H9 (cell line): ENCODE results near the gene TMEM123. TPM values are rescaled to one million over a fixed set of nuclear protein-coding genes. Genes with fewer than 3 reads are reported as not detected.

Experiments used
- DNase-seq: peaks from one replicate; pipeline ENCODE4 v3.0.0-alpha.2; 2017
- H2AFZ ChIP-seq: one replicate; pipeline ENCODE4 v1.6.1; 2013; ENCODE audit warnings: mild to moderate bottlenecking, low read length, control low read depth, moderate library complexity
- H2AK5ac ChIP-seq: 2 replicates; pipeline ENCODE4 v1.6.1; 2013; ENCODE audit warnings: low read length, control low read depth, mixed read lengths; ENCODE audit not compliant: insufficient read length
- H2BK120ac ChIP-seq: one replicate; pipeline ENCODE4 v1.6.1; 2013; ENCODE audit warnings: low read depth, mild to moderate bottlenecking, low read length, control low read depth, inconsistent platforms; ENCODE audit not compliant: poor library complexity, severe bottlenecking
- H2BK12ac ChIP-seq: 2 replicates; pipeline ENCODE4 v1.6.1; 2013; ENCODE audit warnings: low read length, control low read depth, mixed read lengths, low read depth; ENCODE audit not compliant: insufficient read length
- H2BK15ac ChIP-seq: 2 replicates; pipeline ENCODE4 v1.6.1; 2013; ENCODE audit warnings: low read depth, low read length, control low read depth
- H2BK20ac ChIP-seq: one replicate; pipeline ENCODE4 v1.6.1; 2013; ENCODE audit warnings: low read depth, mild to moderate bottlenecking, low read length, control low read depth, inconsistent platforms; ENCODE audit not compliant: poor library complexity, severe bottlenecking
- H2BK5ac ChIP-seq: 2 replicates; pipeline ENCODE4 v1.6.1; 2013; ENCODE audit warnings: low read length, control low read depth, mixed read lengths; ENCODE audit not compliant: insufficient read length
- H3K14ac ChIP-seq: 2 replicates; pipeline ENCODE4 v1.6.1; 2013; ENCODE audit warnings: low read length, control low read depth; ENCODE audit not compliant: insufficient read depth
- H3K18ac ChIP-seq: 2 replicates; pipeline ENCODE4 v1.6.1; 2013; ENCODE audit warnings: low read depth, mild to moderate bottlenecking, mixed read lengths, low read length, control low read depth; ENCODE audit not compliant: insufficient read length
- H3K23ac ChIP-seq: 2 replicates; pipeline ENCODE4 v1.6.1; 2013; ENCODE audit warnings: low read length, control low read depth, mixed read lengths, low read depth; ENCODE audit not compliant: insufficient read length
- H3K23me2 ChIP-seq: 2 replicates; pipeline ENCODE4 v1.6.1; 2013; ENCODE audit warnings: low read depth, mild to moderate bottlenecking, mixed read lengths, low read length, control low read depth; ENCODE audit not compliant: insufficient read length, poor library complexity, severe bottlenecking
- H3K27ac ChIP-seq: 2 replicates; pipeline ENCODE4 v1.5.1; 2013; ENCODE audit warnings: low read length, control low read depth, mixed read lengths, low read depth; ENCODE audit not compliant: insufficient read length
- H3K27me3 ChIP-seq: 2 replicates; pipeline ENCODE4 v1.6.1; 2013; ENCODE audit warnings: low read length, control low read depth, inconsistent platforms; ENCODE audit not compliant: insufficient read depth
- H3K4ac ChIP-seq: 2 replicates; pipeline ENCODE4 v1.6.1; 2013; ENCODE audit warnings: low read depth, mild to moderate bottlenecking, control low read depth, inconsistent platforms, low read length, moderate library complexity
- H3K4me1 ChIP-seq: 2 replicates; pipeline ENCODE4 v1.6.1; 2013; ENCODE audit warnings: low read length, control low read depth, inconsistent platforms; ENCODE audit not compliant: insufficient read depth
- H3K4me2 ChIP-seq: 2 replicates; pipeline ENCODE4 v1.6.1; 2013; ENCODE audit warnings: low read length, control low read depth, mixed read lengths; ENCODE audit not compliant: insufficient read length, insufficient read depth
- H3K56ac ChIP-seq: 2 replicates; pipeline ENCODE4 v1.6.1; 2013; ENCODE audit warnings: low read depth, mild to moderate bottlenecking, mixed read lengths, low read length, control low read depth; ENCODE audit not compliant: insufficient read length
- H3K79me1 ChIP-seq: 2 replicates; pipeline ENCODE4 v1.6.1; 2013; ENCODE audit warnings: low read depth, mild to moderate bottlenecking, moderate library complexity, low read length, control low read depth, inconsistent platforms; ENCODE audit not compliant: insufficient read depth, poor library complexity, severe bottlenecking
- H3K79me2 ChIP-seq: 2 replicates; pipeline ENCODE4 v1.6.1; 2013; ENCODE audit warnings: low read length, control low read depth, inconsistent platforms; ENCODE audit not compliant: insufficient read depth
- H3K9ac ChIP-seq: 2 replicates; pipeline ENCODE4 v1.6.1; 2013; ENCODE audit warnings: low read length, control low read depth, mixed read lengths; ENCODE audit not compliant: insufficient read length; ENCODE audit errors: extremely low read depth
- H3K9me3 ChIP-seq: one replicate; pipeline ENCODE4 v1.6.1; 2013; ENCODE audit warnings: low read depth, low read length, inconsistent platforms; ENCODE audit not compliant: control insufficient read depth
- H3T11ph ChIP-seq: one replicate; pipeline ENCODE4 v1.6.1; 2013; ENCODE audit warnings: mild to moderate bottlenecking, low read length, control low read depth, inconsistent platforms
- H4K20me1 ChIP-seq: one replicate; pipeline ENCODE4 v1.6.1; 2013; ENCODE audit not compliant: control insufficient read depth, insufficient read length, insufficient read depth
- H4K5ac ChIP-seq: 2 replicates; pipeline ENCODE4 v1.6.1; 2013; ENCODE audit warnings: low read depth, mild to moderate bottlenecking, mixed read lengths, low read length, control low read depth; ENCODE audit not compliant: insufficient read length
- H4K8ac ChIP-seq: replicated peaks from 2 replicates; pipeline ENCODE4 v1.6.1; 2013; ENCODE audit warnings: low read length, control low read depth, mixed read lengths, low read depth; ENCODE audit not compliant: insufficient read length
- H4K91ac ChIP-seq: 2 replicates; pipeline ENCODE4 v1.6.1; 2013; ENCODE audit warnings: low read depth, mild to moderate bottlenecking, moderate library complexity, mixed read lengths, low read length, control low read depth; ENCODE audit not compliant: insufficient read length
- H3K27ac Mint-ChIP-seq, 3 experiments: 2 replicates in 2 of 3; 3 replicates in 1 of 3; pipeline ENCODE4 v1.8.0; 2020 to 2021; ENCODE audit warnings: mixed read lengths in 3 of 3, mild to moderate bottlenecking in 1 of 3, moderate library complexity in 1 of 3
- H3K27me3 Mint-ChIP-seq: 2 replicates; pipeline ENCODE4 v1.8.0; 2021; ENCODE audit warnings: low read depth, mild to moderate bottlenecking, moderate library complexity, mixed read lengths
- H3K36me3 Mint-ChIP-seq, 3 experiments: 2 replicates in 2 of 3; 3 replicates in 1 of 3; pipeline ENCODE4 v1.8.0; 2020 to 2021; ENCODE audit warnings: low read depth in 3 of 3, mixed read lengths in 3 of 3; ENCODE audit not compliant: insufficient read depth in 1 of 3
- H3K4me1 Mint-ChIP-seq, 2 experiments: 2 replicates each; pipeline ENCODE4 v1.8.0; 2020; ENCODE audit warnings: mixed read lengths in 2 of 2
- H3K4me3 Mint-ChIP-seq, 2 experiments: 2 replicates in 1 of 2; 3 replicates in 1 of 2; pipeline ENCODE4 v1.8.0; 2020 to 2021; ENCODE audit warnings: mild to moderate bottlenecking in 2 of 2, mixed read lengths in 2 of 2, moderate library complexity in 1 of 2
- H3K9me3 Mint-ChIP-seq, 2 experiments: 2 replicates in 1 of 2; 3 replicates in 1 of 2; pipeline ENCODE4 v1.8.0; 2020; ENCODE audit warnings: mild to moderate bottlenecking in 2 of 2, mixed read lengths in 2 of 2, moderate library complexity in 1 of 2
- total RNA-seq: library from RNA; stranded (reverse); gene quantifications from 2 replicates; pipeline ENCODE4 v1.2.1, GENCODE V29; 2021
- TF ChIP-seq, protein P1 (sequence below): fragments of 200-600 bp; sonication (generic); conservative IDR thresholded peaks from 3 replicates; pipeline ENCODE4 v1.8.0; 2021; ENCODE audit warnings: antibody characterized with exemption, mild to moderate bottlenecking

The TMEM123 gene
- total RNA-seq, 1 experiment from 2014 or later: 76.7 TPM

DNA sequence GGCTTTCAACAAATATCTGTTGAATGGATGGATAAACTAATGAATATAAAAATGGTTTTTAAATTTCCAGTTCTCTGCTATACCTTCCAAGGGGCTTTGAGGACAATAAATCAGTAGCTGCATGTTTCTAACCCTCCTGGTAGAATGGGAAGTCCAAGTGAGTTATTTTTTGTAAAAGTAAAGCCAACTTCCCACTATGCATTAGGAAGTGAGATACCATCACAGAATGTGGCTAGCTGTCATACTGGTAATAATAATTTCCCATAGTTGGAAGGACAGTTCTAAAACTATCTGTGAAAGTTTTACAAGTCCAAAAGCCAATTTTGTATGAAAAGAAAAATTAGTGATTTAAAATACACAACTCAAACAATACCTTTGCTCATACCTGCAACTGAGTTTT, 50.0 kb downstream of the TMEM123 start:
- Histone ChIP-seq H2BK15ac (no peak overlapping the region), H2BK5ac (no peak overlapping the region), H3K9me3 (no peaks in the 10 kb centered on the region), H4K20me1 (no peaks in the 10 kb centered on the region), H4K5ac (no peak overlapping the region), H3T11ph (no peak overlapping the region), H2AFZ (no peak overlapping the region), H2BK20ac (no peak overlapping the region), H3K14ac (no peak overlapping the region), H3K4me2 (no peak overlapping the region), H4K91ac (no peak overlapping the region), H3K9ac (no peak overlapping the region), H3K79me2 (peaks cover 2% of the 10 kb centered on the region; the same call in 1 of the 2 replicates), H3K18ac (no peak overlapping the region), H2BK120ac (no peak overlapping the region), H2AK5ac (no peak overlapping the region), H3K23ac (no peak overlapping the region), H4K8ac (no peak overlapping the region), H3K4me1 (no peaks in the 10 kb centered on the region), H3K23me2 (no peaks in the 10 kb centered on the region), H3K27ac (no peak overlapping the region), H3K56ac (no peak overlapping the region), H2BK12ac (no peak overlapping the region), H3K4ac (no peak overlapping the region), H3K27me3 (no peaks in the 10 kb centered on the region), H3K79me1 (no peaks in the 10 kb centered on the region)
- TF ChIP-seq, protein P1, sequence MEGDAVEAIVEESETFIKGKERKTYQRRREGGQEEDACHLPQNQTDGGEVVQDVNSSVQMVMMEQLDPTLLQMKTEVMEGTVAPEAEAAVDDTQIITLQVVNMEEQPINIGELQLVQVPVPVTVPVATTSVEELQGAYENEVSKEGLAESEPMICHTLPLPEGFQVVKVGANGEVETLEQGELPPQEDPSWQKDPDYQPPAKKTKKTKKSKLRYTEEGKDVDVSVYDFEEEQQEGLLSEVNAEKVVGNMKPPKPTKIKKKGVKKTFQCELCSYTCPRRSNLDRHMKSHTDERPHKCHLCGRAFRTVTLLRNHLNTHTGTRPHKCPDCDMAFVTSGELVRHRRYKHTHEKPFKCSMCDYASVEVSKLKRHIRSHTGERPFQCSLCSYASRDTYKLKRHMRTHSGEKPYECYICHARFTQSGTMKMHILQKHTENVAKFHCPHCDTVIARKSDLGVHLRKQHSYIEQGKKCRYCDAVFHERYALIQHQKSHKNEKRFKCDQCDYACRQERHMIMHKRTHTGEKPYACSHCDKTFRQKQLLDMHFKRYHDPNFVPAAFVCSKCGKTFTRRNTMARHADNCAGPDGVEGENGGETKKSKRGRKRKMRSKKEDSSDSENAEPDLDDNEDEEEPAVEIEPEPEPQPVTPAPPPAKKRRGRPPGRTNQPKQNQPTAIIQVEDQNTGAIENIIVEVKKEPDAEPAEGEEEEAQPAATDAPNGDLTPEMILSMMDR: no peak
- no peaks in the 10 kb centered on the region for H3K27me3 Mint-ChIP-seq
- peaks cover 0 to 3% of the 10 kb centered on the region in 2 experiments; a peak in 2 of 4 replicates for H3K4me1 Mint-ChIP-seq
- H3K4me3 Mint-ChIP-seq: no peak overlapping the region
- no peaks in the 10 kb centered on the region for H3K9me3 Mint-ChIP-seq
- DNase-seq: no peak
- no peak overlapping the region for H3K27ac Mint-ChIP-seq
- H3K36me3 Mint-ChIP-seq: peaks cover 14 to 28% (median 24%) of the 10 kb centered on the region in 3 experiments; a peak in 6 of 7 replicates
